ENCODE measurements around the gene PROSER3.

DNA sequence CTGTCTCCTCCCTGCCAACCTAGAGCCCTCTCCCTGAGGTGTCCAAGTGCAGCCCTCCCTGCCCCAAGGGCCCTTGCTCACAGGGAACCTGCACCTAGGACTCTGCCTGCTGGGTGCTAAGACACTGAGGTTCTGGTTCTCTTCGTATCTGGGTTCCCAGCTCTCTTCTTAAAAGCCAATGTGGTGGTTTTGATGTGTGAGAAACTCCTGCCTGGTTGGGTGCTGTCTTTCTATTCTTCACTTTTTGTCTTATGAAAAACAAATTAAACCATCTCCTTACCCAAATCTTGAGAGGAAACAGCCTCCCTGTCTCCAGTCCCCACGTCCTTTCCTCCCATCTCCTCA, 44.5 kb upstream of the PROSER3 start:
- TF ChIP-seq EZH2 (IDR thresholded peaks at IDR 0.05; ENCODE audit: borderline replicate concordance) (no peak), EZH2phosphoT487 (IDR thresholded peaks at IDR 0.05; ENCODE audit: low read depth, severe bottlenecking, unreplicated experiment) (no peak)
